ENCODE results near the gene LRCOL1.

The LRCOL1 gene

GRCh38 chr12:132651444-132652100 lies 41.2 kb upstream of the LRCOL1 start:
- Histone ChIP-seq H4K20me1 (ENCODE audit: insufficient read depth, low read length) (no peaks in the 10 kb centered on the region), H3K9ac (ENCODE audit: low read length) (no peak overlapping the region), H3K9me3 (replicated peaks; ENCODE audit: insufficient read depth, low read length) (no peaks in the 10 kb centered on the region), H3K9me2 (replicated peaks; ENCODE audit: insufficient read depth, low read length) (no peaks in the 10 kb centered on the region), H3K79me2 (ENCODE audit: low read length) (no peaks in the 10 kb centered on the region), H3K4me1 (ENCODE audit: low read length) (no peaks in the 10 kb centered on the region), H3K27me3 (replicated peaks; ENCODE audit: insufficient read depth, low read length) (no peaks in the 10 kb centered on the region), H3K36me3 (replicated peaks; ENCODE audit: insufficient read depth, low read length) (no peaks in the 10 kb centered on the region), H3F3A (ENCODE audit: insufficient read depth, low read length) (no peaks in the 10 kb centered on the region), H2AFZ (ENCODE audit: low read length) (no peak overlapping the region), H3K4me3 (ENCODE audit: low read length) (no peak overlapping the region), H3K4me2 (ENCODE audit: low read depth, low read length) (no peak overlapping the region), H3K27ac (ENCODE audit: low read length) (no peak overlapping the region)
- TF ChIP-seq EZH2phosphoT487 (IDR thresholded peaks at IDR 0.05; ENCODE audit: low read length) (no peak), EZH2 (optimal IDR thresholded peaks at IDR 0.05; ENCODE audit: low read depth, low read length) (no peak), CTCF (IDR thresholded peaks at IDR 0.05; ENCODE audit: low read length) (no peak)
- no peak for DNase-seq

GRCh38 chr12:132649226-132649945 lies 39.0 kb upstream of the LRCOL1 start:
- DNase-seq, result no peak
- no peak overlapping the region for H2AFZ ChIP-seq (ENCODE audit: low read length)
- H3K9me2 ChIP-seq (replicated peaks; ENCODE audit: insufficient read depth, low read length), result no peaks in the 10 kb centered on the region
- no peak for TF ChIP-seq EZH2phosphoT487 (IDR thresholded peaks at IDR 0.05; ENCODE audit: low read length)
- TF ChIP-seq EZH2 (optimal IDR thresholded peaks at IDR 0.05; ENCODE audit: low read depth, low read length), result no peak
- no peak for TF ChIP-seq CTCF (IDR thresholded peaks at IDR 0.05; ENCODE audit: low read length)
- no peak overlapping the region for H3K9ac ChIP-seq (ENCODE audit: low read length)
- no peak overlapping the region for H3K27ac ChIP-seq (ENCODE audit: low read length)
- no peaks in the 10 kb centered on the region for H3K79me2 ChIP-seq (ENCODE audit: low read length)
- no peak overlapping the region for H3K4me3 ChIP-seq (ENCODE audit: low read length)
- no peaks in the 10 kb centered on the region for H3K9me3 ChIP-seq (replicated peaks; ENCODE audit: insufficient read depth, low read length)
- no peaks in the 10 kb centered on the region for H3K27me3 ChIP-seq (replicated peaks; ENCODE audit: insufficient read depth, low read length)
- no peaks in the 10 kb centered on the region for H3K36me3 ChIP-seq (replicated peaks; ENCODE audit: insufficient read depth, low read length)
- no peak overlapping the region for H3K4me2 ChIP-seq (ENCODE audit: low read depth, low read length)
- no peaks in the 10 kb centered on the region for H3K4me1 ChIP-seq (ENCODE audit: low read length)
- H4K20me1 ChIP-seq (ENCODE audit: insufficient read depth, low read length), result no peaks in the 10 kb centered on the region
- H3F3A ChIP-seq (ENCODE audit: insufficient read depth, low read length), result no peaks in the 10 kb centered on the region

GRCh38 chr12:132648616-132649225 lies 38.3 kb upstream of the LRCOL1 start:
- Histone ChIP-seq H3K27ac (ENCODE audit: low read length) (no peak overlapping the region), H3K9ac (ENCODE audit: low read length) (no peak overlapping the region), H3K27me3 (replicated peaks; ENCODE audit: insufficient read depth, low read length) (no peaks in the 10 kb centered on the region), H3K9me3 (replicated peaks; ENCODE audit: insufficient read depth, low read length) (no peaks in the 10 kb centered on the region), H3K4me1 (ENCODE audit: low read length) (no peaks in the 10 kb centered on the region), H2AFZ (ENCODE audit: low read length) (no peak overlapping the region), H3K79me2 (ENCODE audit: low read length) (no peaks in the 10 kb centered on the region), H3K4me3 (ENCODE audit: low read length) (no peak overlapping the region), H3K9me2 (replicated peaks; ENCODE audit: insufficient read depth, low read length) (no peaks in the 10 kb centered on the region), H3F3A (ENCODE audit: insufficient read depth, low read length) (no peaks in the 10 kb centered on the region), H3K4me2 (ENCODE audit: low read depth, low read length) (no peak overlapping the region), H4K20me1 (ENCODE audit: insufficient read depth, low read length) (no peaks in the 10 kb centered on the region), H3K36me3 (replicated peaks; ENCODE audit: insufficient read depth, low read length) (no peaks in the 10 kb centered on the region)
- TF ChIP-seq EZH2 (optimal IDR thresholded peaks at IDR 0.05; ENCODE audit: low read depth, low read length) (no peak), EZH2phosphoT487 (IDR thresholded peaks at IDR 0.05; ENCODE audit: low read length) (no peak), CTCF (IDR thresholded peaks at IDR 0.05; ENCODE audit: low read length) (no peak)
- no peak for DNase-seq
